GM23338 (cell line): ENCODE results near the gene INTS3. TPM values are rescaled to one million over a fixed set of nuclear protein-coding genes. Genes with fewer than 3 reads are reported as not detected.
"Not testable (repeated sequence)": the region's sequence is repeated elsewhere in the genome, so short reads cannot be mapped to it uniquely, and the experiment has no call there.

Experiments used
- ATAC-seq: fragments of 200-7000 bp; cut with Tn5 transposase; 3 replicates; pipeline ENCODE4 v1.9.1; 2020
- DNase-seq: peaks from one replicate; pipeline ENCODE4 v3.0.0-alpha.2; 2015; ENCODE audit warnings: low spot score
- H2AFZ ChIP-seq: fragments of 200-600 bp; sonication (generic); 2 replicates; pipeline ENCODE4 v1.8.0; 2016; ENCODE audit warnings: antibody characterized with exemption, mild to moderate bottlenecking, moderate library complexity
- H3F3A ChIP-seq: fragments of 200-600 bp; sonication (generic); replicated peaks from 2 replicates; pipeline ENCODE4 v1.8.0; 2017; ENCODE audit warnings: antibody characterized with exemption, mixed run types, low read depth
- H3K27ac ChIP-seq: fragments of 200-600 bp; sonication (generic); 2 replicates; pipeline ENCODE4 v1.6.1; 2016; ENCODE audit warnings: low read depth
- H3K27me3 ChIP-seq: fragments of 200-600 bp; sonication (generic); 2 replicates; pipeline ENCODE4 v1.8.0; 2016; ENCODE audit warnings: mild to moderate bottlenecking, mixed run types, moderate library complexity; ENCODE audit not compliant: insufficient read depth
- H3K36me3 ChIP-seq: fragments of 200-600 bp; sonication (generic); 2 replicates; pipeline ENCODE4 v1.8.0; 2016; ENCODE audit warnings: mild to moderate bottlenecking; ENCODE audit not compliant: insufficient read depth
- H3K4me1 ChIP-seq: fragments of 200-600 bp; sonication (generic); 2 replicates; pipeline ENCODE4 v1.8.0; 2016; ENCODE audit warnings: mild to moderate bottlenecking, moderate library complexity; ENCODE audit not compliant: insufficient read depth
- H3K4me2 ChIP-seq: fragments of 200-600 bp; sonication (generic); 2 replicates; pipeline ENCODE4 v1.7.1; 2017; ENCODE audit warnings: mixed run types
- H3K4me3 ChIP-seq: fragments of 200-600 bp; sonication (generic); 2 replicates; pipeline ENCODE4 v1.6.1; 2016; ENCODE audit warnings: mixed run types
- H3K79me2 ChIP-seq: fragments of 200-600 bp; sonication (generic); replicated peaks from 2 replicates; pipeline ENCODE4 v1.8.0; 2017; ENCODE audit warnings: mild to moderate bottlenecking; ENCODE audit not compliant: insufficient read depth
- H3K9me2 ChIP-seq: fragments of 200-600 bp; sonication (generic); 2 replicates; pipeline ENCODE4 v1.8.0; 2017; ENCODE audit not compliant: insufficient read depth
- H4K20me1 ChIP-seq: fragments of 200-600 bp; sonication (generic); replicated peaks from 2 replicates; pipeline ENCODE4 v1.8.0; 2017; ENCODE audit warnings: mild to moderate bottlenecking; ENCODE audit not compliant: insufficient read depth
- H3K27ac Mint-ChIP-seq: 2 replicates; pipeline ENCODE4 v1.8.0; 2020; ENCODE audit warnings: inconsistent platforms, mild to moderate bottlenecking, moderate library complexity, mixed read lengths
- H3K27me3 Mint-ChIP-seq: 3 replicates; pipeline ENCODE4 v1.8.0; 2022; ENCODE audit warnings: low read depth, mild to moderate bottlenecking, moderate library complexity, mixed read lengths, inconsistent platforms; ENCODE audit not compliant: insufficient read depth, poor library complexity
- H3K36me3 Mint-ChIP-seq: 3 replicates; pipeline ENCODE4 v1.8.0; 2021; ENCODE audit warnings: low read depth, mild to moderate bottlenecking, inconsistent platforms, moderate library complexity, mixed read lengths
- H3K4me1 Mint-ChIP-seq: 3 replicates; pipeline ENCODE4 v1.8.0; 2020; ENCODE audit warnings: mild to moderate bottlenecking, inconsistent platforms, mixed read lengths
- H3K4me3 Mint-ChIP-seq: 3 replicates; pipeline ENCODE4 v1.8.0; 2021; ENCODE audit warnings: moderate library complexity, mild to moderate bottlenecking, inconsistent platforms, mixed read lengths
- H3K9me3 Mint-ChIP-seq: 3 replicates; pipeline ENCODE4 v1.8.0; 2020; ENCODE audit warnings: moderate library complexity, mild to moderate bottlenecking, inconsistent platforms, mixed read lengths
- CREB1 ChIP-seq: fragments of 250-450 bp; sonication (Bioruptor Pico); IDR thresholded peaks from 2 replicates; pipeline ENCODE4 v1.5.0; 2020; ENCODE audit warnings: low read depth, mild to moderate bottlenecking, moderate library complexity
- EZH2 ChIP-seq: fragments of 200-600 bp; sonication (generic); IDR thresholded peaks from one replicate; pipeline ENCODE4 v1.8.0; 2017; ENCODE audit warnings: antibody characterized with exemption, mild to moderate bottlenecking, low read depth; ENCODE audit not compliant: unreplicated experiment
- EZH2phosphoT487 ChIP-seq: fragments of 200-600 bp; sonication (generic); IDR thresholded peaks from one replicate; pipeline ENCODE4 v1.8.1; 2018; ENCODE audit warnings: antibody characterized with exemption; ENCODE audit not compliant: unreplicated experiment
- JUNB ChIP-seq: IDR thresholded peaks from one replicate; pipeline ENCODE4 v1.6.1; 2016; ENCODE audit warnings: antibody characterized with exemption; ENCODE audit not compliant: unreplicated experiment
- NANOG ChIP-seq: IDR thresholded peaks from 2 replicates; pipeline ENCODE4 v1.6.1; 2016; ENCODE audit warnings: antibody characterized with exemption, borderline replicate concordance
- POLR2AphosphoS5 ChIP-seq: IDR thresholded peaks from 2 replicates; pipeline ENCODE4 v1.6.1; 2016; ENCODE audit warnings: antibody characterized with exemption, low read depth
- ZNF114 ChIP-seq: fragments of 250-450 bp; sonication (Bioruptor Pico); IDR thresholded peaks from 2 replicates; pipeline ENCODE4 v1.5.0; 2020; ENCODE audit warnings: mild to moderate bottlenecking, moderate library complexity
- polyA plus RNA-seq: library from polyadenylated mRNA; unstranded; fragments of >200 nt; fragmentation: Nextera tagmentation; extraction: Ambion mirVana; gene quantifications from 2 replicates; pipeline ENCODE4 v1.2.1, GENCODE V29; 2016
- total RNA-seq: library from RNA; depleted of rRNA; stranded (reverse); fragments of >200 nt; shearing (Covaris generic); gene quantifications from 2 replicates; pipeline ENCODE4 v1.2.3, GENCODE V29; 2014
- TF ChIP-seq, protein P1 (sequence below): IDR thresholded peaks from 2 replicates; pipeline ENCODE4 v1.6.1; 2016; ENCODE audit warnings: antibody characterized with exemption
- TF ChIP-seq, protein P2 (sequence below): IDR thresholded peaks from one replicate; pipeline ENCODE4 v1.6.1; 2018; ENCODE audit warnings: antibody characterized with exemption; ENCODE audit not compliant: unreplicated experiment

Gene INTS3
- total and polyA plus RNA-seq, 2 experiments from 2014 or later, result 22.7 to 51.3 TPM

DNA sequence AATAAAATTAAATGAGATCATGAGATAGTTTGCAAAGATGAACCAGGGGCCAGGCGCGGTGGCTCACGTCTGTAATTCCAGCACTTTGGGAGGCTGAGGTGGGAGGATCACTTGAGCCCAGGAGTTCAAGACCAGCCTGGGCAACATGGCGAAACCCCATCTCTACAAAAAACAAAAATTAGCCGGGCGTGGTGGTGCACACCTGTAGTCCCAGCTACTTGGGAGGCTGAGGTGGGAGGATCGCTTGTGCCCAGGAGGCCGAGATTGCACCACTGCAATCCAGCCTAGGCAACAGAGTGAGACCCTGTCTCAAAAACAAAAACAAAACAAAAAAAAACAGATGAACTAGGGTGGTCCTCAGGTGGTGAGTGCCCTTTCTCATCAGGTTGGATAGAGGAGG is 54.8 kb downstream of the INTS3 start:
- H3K9me3 Mint-ChIP-seq, H3K4me1 ChIP-seq, H3K27me3 Mint-ChIP-seq, H3K27ac Mint-ChIP-seq, H2AFZ ChIP-seq, H3K79me2 ChIP-seq, H3K27me3 ChIP-seq, DNase-seq, H4K20me1 ChIP-seq, H3F3A ChIP-seq, H3K36me3 ChIP-seq, H3K9me2 ChIP-seq, ATAC-seq: not testable (repeated sequence)
- Mint-ChIP-seq H3K36me3 (peaks cover 10% of the 10 kb centered on the region; the same call in 2 of the 3 replicates), H3K4me1 (peaks cover 12% of the 10 kb centered on the region), H3K4me3 (peak overlapping the region; percentile 73)
- Histone ChIP-seq H3K27ac (peak overlapping the region; percentile 73; the same call in 1 of the 2 replicates), H3K4me3 (peak overlapping the region; percentile 67), H3K4me2 (peak overlapping the region; percentile 76; the same call in 1 of the 2 replicates)

DNA sequence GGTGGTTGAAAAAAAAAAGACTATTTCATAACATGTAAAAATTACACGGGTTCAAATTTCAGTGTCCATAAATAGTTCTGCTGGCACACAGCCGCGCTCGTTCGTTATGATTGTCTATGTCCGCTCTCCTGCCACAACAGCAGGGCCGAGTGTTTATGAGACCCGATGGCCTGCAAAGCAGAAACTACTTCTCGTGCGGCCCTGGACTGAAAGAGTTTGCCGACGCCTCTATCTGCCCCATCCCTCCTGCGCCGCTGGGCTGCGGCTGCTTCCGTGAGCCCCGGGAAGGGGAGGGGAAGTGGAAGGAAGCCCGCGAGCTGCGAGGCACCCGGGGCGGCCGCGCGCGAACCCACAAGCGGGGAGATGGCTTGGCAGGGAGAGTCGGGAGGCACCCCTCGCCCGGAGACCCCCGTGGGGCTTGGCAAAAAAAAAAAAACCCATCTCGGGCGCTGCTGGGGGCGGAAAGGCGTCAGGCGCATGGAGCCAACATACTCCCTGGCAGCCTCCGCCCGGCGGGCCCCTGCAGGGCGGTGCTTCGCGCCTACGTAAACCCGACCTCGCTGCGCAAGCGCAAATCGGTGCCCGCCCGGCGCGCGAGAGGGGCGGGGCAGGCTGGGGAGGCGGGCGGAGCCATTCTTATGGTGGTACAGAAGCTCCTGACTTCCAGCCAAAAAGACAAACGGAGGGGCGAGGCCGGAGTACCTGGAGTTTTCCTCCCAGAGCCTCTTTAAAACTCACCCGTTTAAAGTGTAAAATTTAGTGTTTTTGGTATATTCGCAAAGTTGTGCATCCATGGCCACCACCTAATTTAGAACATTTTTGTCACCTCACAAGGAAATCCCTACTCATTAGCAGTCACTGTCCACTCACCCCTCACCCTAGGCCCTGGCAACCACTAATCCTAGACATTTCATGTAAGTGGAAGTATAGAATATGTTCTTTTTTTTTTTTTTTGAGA is 55.7 kb downstream of the INTS3 start:
- Mint-ChIP-seq H3K4me3 (peak overlapping the region; percentile 73), H3K9me3 (no peaks in the 10 kb centered on the region; the same call in 2 of the 3 replicates), H3K4me1 (peaks cover 7% of the 10 kb centered on the region), H3K27ac (peak overlapping the region; percentile 95), H3K36me3 (peaks cover 9% of the 10 kb centered on the region; the same call in 2 of the 3 replicates), H3K27me3 (peaks cover 5% of the 10 kb centered on the region)
- Histone ChIP-seq H3K4me1 (peaks cover 7% of the 10 kb centered on the region; the same call in 1 of the 2 replicates), H2AFZ (peak overlapping the region; percentile 87; the same call in 1 of the 2 replicates), H3K79me2 (no peaks in the 10 kb centered on the region), H3K27ac (peak overlapping the region; percentile 73), H3K9me2 (no peaks in the 10 kb centered on the region), H3K4me3 (peak overlapping the region; percentile 67), H3K36me3 (no peaks in the 10 kb centered on the region), H4K20me1 (no peaks in the 10 kb centered on the region), H3K4me2 (peak overlapping the region; percentile 76), H3K27me3 (no peaks in the 10 kb centered on the region), H3F3A (peaks cover 10% of the 10 kb centered on the region)
- TF ChIP-seq CREB1 (CRISPR knock-in tag) (peak; percentile 67), POLR2AphosphoS5 (peak; percentile 93), JUNB (no peak)
- TF ChIP-seq, protein P1, sequence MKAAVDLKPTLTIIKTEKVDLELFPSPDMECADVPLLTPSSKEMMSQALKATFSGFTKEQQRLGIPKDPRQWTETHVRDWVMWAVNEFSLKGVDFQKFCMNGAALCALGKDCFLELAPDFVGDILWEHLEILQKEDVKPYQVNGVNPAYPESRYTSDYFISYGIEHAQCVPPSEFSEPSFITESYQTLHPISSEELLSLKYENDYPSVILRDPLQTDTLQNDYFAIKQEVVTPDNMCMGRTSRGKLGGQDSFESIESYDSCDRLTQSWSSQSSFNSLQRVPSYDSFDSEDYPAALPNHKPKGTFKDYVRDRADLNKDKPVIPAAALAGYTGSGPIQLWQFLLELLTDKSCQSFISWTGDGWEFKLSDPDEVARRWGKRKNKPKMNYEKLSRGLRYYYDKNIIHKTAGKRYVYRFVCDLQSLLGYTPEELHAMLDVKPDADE, result 0 out of 2 replicates have a peak, but pooled peaks have one; percentile 43
- DNase-seq (peak; percentile 91), ATAC-seq (peak; percentile 92)

DNA sequence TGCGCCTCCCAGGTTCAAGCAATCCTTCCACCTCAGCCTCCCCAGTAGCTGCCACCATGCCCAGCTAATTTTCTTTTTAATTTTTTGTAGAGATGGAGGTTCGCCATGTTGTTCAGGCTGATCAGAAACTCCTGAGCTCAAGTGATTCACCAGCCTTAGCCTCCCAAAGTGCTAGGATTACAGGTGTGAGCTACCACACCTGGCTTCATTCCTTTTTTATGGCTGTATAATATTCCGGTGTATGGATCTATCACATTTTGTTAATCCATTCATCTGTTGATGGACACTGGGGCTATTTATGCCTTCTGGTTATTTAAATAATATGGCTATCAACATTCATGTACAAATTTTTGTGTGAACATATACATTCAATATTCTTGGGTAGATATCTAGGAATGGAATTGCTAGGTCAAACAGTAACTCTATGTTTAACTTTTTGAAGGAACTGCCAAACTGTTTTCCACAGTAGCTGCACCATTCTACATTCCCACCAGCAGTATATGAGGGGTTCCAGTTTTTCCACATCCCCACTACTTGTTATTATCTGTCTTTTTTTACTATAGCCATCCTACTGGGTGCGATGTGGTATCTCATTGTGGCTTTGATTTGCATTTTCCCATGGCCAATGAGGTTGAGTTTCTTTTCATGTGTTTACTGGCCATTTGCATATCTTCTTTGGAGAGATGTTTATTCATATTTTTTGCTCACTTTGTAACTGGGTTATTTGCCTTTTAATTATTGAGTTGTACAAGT is 58.4 kb downstream of the INTS3 start:
- H3K4me3 Mint-ChIP-seq, result no peak overlapping the region
- no peak for DNase-seq
- TF ChIP-seq EZH2phosphoT487, result no peak
- TF ChIP-seq, protein P2, sequence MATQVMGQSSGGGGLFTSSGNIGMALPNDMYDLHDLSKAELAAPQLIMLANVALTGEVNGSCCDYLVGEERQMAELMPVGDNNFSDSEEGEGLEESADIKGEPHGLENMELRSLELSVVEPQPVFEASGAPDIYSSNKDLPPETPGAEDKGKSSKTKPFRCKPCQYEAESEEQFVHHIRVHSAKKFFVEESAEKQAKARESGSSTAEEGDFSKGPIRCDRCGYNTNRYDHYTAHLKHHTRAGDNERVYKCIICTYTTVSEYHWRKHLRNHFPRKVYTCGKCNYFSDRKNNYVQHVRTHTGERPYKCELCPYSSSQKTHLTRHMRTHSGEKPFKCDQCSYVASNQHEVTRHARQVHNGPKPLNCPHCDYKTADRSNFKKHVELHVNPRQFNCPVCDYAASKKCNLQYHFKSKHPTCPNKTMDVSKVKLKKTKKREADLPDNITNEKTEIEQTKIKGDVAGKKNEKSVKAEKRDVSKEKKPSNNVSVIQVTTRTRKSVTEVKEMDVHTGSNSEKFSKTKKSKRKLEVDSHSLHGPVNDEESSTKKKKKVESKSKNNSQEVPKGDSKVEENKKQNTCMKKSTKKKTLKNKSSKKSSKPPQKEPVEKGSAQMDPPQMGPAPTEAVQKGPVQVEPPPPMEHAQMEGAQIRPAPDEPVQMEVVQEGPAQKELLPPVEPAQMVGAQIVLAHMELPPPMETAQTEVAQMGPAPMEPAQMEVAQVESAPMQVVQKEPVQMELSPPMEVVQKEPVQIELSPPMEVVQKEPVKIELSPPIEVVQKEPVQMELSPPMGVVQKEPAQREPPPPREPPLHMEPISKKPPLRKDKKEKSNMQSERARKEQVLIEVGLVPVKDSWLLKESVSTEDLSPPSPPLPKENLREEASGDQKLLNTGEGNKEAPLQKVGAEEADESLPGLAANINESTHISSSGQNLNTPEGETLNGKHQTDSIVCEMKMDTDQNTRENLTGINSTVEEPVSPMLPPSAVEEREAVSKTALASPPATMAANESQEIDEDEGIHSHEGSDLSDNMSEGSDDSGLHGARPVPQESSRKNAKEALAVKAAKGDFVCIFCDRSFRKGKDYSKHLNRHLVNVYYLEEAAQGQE, result no peak
- no peak for TF ChIP-seq ZNF114
- TF ChIP-seq JUNB, result no peak
- no peak for TF ChIP-seq POLR2AphosphoS5
- TF ChIP-seq, protein P1, result no peak
- no peak for TF ChIP-seq NANOG
- no peak for TF ChIP-seq EZH2

More for the DNA sequence above, 58.4 kb downstream of the INTS3 start:
- no peaks in the 10 kb centered on the region for H3K27me3 ChIP-seq
- peaks cover 10% of the 10 kb centered on the region for H3K4me1 ChIP-seq
- Mint-ChIP-seq H3K27ac (no peak overlapping the region), H3K9me3 (no peaks in the 10 kb centered on the region; the same call in 2 of the 3 replicates), H3K27me3 (peaks cover 8% of the 10 kb centered on the region), H3K36me3 (no peaks in the 10 kb centered on the region), H3K4me1 (peaks cover 12% of the 10 kb centered on the region)
- H3K9me2 ChIP-seq, result no peaks in the 10 kb centered on the region
- no peak overlapping the region for H3K4me2 ChIP-seq
- no peaks in the 10 kb centered on the region for H3K79me2 ChIP-seq
- peaks cover 18% of the 10 kb centered on the region for H3F3A ChIP-seq
- no peaks in the 10 kb centered on the region for H4K20me1 ChIP-seq
- H2AFZ ChIP-seq, result no peak overlapping the region
- ATAC-seq, result no peak
- no peaks in the 10 kb centered on the region for H3K36me3 ChIP-seq
- no peak overlapping the region for H3K27ac ChIP-seq
- no peak overlapping the region for H3K4me3 ChIP-seq
